Measurements from ENCODE around the gene CREB3L2.
A peak's percentile ranks its signal among the peaks of the same experiment; 100 is the strongest.
"Not testable (repeated sequence)": the region's sequence is repeated elsewhere in the genome, so short reads cannot be mapped to it uniquely, and the experiment has no call there.

Gene CREB3L2

GRCh38 chr7:137926206-137926605, 75.7 kb downstream of the CREB3L2 start:
- not testable (repeated sequence) for DNase-seq

DNA sequence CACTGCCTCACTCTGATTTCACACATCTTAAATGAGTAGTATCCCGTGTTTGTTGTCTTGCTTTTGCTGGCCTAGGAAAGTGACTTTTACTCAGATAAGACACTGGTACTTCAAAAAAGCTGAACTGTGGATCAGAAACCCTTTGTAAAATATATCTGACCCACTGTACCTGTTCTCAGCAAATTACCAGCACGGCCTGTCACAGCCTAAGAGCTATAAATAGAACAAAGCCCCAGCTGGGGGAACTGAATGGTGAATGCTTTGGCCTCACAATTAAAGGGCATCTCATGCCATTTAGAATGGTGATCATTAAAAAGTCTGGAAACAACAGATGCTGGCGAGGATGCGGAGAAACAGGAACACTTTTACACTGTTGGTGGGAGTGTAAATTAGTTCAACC, 76.1 kb downstream of the CREB3L2 start:
- DNase-seq = no peak

- no peak for DNase-seq
Measured at GRCh38 chr7:137925091-137925490, 76.8 kb downstream of the CREB3L2 start.

GRCh38 chr7:137923380-137923779, 78.5 kb downstream of the CREB3L2 start:
- peak; percentile 83 for DNase-seq

DNA sequence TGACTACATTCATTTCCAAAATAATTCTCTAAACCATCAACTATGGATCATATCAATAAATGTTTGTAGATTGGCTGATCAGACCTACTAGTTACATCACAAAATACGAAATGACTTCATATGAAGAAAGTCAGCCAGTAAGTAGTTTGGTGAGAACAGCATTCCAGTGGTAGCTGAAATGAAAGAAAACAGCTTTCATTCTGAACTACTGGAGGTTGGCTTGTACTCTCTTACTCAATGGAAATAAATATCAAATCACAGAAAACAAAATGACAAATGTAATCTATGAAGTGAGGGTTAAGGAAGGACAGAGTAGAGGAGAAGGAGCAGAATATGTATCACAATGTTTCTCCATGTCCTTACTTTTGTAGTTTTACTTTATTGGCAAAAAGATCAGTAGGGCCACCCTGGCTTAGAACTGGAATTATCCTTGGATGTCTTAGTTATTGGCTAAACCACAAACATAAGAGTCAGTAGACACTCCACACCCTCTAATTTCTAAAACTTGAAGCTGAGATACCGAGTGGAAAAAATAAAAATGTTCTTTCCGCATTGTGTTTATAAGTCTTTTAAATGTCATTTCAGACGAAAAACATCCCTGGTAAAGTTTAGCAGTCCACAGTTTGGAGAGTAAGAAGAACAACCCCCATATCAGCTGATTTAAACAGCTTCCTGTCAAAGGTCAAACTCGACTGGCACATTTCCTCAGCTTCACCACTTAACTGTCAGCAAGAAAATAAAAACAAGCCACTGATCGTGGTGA, 81.1 kb downstream of the CREB3L2 start:
- peak; percentile 12 for DNase-seq

DNA sequence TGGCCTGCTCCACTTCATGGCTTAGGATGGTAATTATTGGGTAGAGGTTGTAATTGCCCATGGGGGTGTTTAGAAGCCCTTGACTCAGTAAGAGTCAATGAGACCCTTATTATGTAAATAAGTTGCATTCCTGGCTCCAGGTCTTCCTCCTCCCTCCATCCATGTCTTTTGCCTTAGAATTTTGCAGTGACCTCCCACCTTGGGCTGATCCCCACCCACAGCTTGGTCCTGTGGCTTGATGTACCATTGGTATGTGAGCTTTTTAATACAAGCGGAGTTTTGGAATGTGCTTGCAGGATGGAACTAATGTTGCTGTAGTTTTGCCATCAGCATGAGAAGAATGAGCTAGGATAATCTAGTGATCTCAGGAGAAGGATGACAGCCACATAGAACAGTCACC, 81.9 kb downstream of the CREB3L2 start:
- no peak for DNase-seq

- DNase-seq = no peak
Measured at GRCh38 chr7:137916980-137917645, 84.8 kb downstream of the CREB3L2 start.

DNA sequence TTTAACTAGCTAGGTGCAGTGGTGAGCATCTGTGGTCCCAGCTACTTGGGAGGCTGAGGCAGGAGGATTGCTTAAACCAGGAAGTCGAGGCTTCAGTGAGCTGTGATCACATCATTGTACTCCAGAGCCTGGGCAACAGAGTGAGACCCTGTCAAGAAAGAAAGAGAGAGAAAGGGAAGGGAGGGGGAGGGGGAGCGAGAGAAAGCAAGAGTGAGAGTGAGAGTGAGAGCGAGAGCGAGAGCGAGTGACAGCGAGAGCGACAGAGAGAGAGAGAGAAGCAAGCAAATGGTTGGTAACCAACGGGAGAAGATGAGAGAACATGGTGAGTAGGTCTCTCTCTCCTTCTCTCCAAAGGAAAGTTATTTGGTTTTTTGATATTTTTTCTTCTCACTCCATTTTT, 85.3 kb downstream of the CREB3L2 start:
- DNase-seq = peak; percentile 10

- no peak for DNase-seq
Measured at GRCh38 chr7:137915266-137915665, 86.6 kb downstream of the CREB3L2 start.

GRCh38 chr7:137913985-137914384, 87.9 kb downstream of the CREB3L2 start:
- DNase-seq = no peak

DNA sequence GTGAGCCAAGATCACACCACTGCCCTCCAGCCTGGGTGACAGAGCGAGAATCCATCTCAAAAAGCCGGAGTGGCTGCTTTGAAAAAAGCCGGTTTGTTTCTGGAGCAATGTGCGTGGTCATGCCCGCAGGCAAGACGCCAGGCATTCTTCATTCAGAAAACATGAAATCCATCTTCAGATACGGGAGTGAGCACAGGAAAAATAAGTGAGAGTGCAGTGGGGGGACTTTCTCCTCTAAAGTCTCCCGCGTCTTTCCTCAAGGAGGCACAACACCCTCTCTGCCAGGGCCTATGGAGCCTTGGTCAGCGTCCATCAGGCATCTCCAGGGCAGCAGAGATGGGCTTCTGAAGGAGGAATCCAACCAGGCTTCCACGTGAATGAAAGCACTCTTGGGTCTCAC, 92.8 kb downstream of the CREB3L2 start:
- no peak for DNase-seq

- DNase-seq = no peak
Measured at GRCh38 chr7:137908106-137908505, 93.8 kb downstream of the CREB3L2 start.

DNA sequence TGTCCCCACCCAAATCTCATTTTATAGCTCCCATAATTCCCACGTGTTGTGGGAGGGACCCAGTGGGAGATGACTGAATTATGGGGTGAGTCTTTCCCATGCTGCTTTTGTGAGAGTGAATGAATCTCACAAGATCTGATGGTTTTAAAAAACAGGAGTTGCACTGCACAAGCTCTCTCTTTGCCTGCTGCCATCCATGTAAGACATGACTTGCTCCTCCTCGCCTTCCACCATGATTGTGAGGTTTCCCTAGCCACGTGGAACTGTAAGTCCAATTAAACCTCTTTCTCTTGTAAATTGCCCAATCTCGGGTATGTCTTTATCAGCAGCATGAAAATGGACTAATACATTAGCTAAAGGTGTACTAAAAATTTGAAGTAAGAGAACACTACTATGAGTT, 95.2 kb downstream of the CREB3L2 start:
- DNase-seq = not testable (repeated sequence)

GRCh38 chr7:137904833-137905232, 97.1 kb downstream of the CREB3L2 start:
- DNase-seq = no peak

- peak; percentile 80 for DNase-seq
Measured at GRCh38 chr7:137903382-137904169, 98.3 kb downstream of the CREB3L2 start.

DNA sequence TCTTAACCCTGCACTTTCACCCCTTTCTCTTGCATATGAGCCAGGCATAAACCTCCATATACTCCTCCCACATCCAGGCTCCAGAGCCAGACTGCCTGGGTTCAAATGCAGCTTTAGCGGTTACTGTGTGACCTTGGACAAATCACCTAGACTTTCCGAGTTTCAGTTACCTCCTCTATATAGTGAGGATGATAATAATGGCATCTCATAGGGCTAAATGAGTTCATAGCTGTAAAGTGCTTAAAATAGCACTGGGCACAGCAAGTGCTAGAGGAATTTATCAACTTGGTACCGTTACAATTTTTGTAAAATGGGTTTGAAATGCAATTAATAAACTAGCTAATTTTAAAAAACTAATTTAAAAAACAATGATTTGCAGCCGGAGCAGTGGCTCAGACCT, 101.7 kb downstream of the CREB3L2 start:
- DNase-seq = no peak

DNA sequence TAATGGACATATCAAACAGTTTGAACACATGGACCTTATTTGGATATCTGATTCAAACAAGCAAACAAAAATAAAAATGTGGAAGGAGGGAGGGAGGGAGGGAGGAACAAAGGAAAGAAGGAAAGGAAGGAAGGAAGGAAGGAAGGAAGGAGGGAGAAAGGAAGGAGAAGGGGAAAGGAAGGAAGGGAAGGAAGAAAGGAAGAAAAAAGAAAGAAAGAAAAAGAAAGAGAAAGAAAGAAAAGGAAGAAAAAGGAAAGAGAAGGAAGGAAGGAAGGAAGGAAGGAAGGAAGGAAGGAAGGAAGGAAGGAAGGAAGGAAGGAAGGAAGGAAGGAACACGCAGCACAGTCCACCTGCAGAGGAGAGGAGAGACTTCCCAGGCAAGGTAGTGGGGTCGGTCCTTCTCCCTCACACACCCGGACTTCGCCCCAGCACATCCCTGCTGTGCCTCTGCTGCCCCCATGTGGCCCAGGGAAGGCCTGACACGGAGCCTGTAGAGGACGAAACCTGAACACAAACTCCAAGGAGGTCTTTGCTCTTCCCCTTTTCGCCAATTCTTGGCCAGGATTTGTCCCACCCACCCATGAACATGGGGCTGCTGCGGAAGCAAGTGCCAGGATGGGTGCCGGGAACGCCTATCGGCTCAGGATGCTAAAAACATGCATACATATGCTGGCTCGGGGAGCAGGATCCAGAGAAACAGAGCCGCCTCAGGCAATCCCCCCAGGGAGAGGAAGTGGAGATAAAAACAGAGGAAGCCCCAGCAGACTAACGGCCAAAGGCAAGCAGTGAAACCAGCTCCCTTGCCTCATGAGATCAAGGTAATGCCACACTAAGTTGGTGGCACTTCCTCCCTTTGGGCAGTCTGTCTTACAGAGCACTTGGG, 102.8 kb downstream of the CREB3L2 start:
- DNase-seq = peak; percentile 89

DNA sequence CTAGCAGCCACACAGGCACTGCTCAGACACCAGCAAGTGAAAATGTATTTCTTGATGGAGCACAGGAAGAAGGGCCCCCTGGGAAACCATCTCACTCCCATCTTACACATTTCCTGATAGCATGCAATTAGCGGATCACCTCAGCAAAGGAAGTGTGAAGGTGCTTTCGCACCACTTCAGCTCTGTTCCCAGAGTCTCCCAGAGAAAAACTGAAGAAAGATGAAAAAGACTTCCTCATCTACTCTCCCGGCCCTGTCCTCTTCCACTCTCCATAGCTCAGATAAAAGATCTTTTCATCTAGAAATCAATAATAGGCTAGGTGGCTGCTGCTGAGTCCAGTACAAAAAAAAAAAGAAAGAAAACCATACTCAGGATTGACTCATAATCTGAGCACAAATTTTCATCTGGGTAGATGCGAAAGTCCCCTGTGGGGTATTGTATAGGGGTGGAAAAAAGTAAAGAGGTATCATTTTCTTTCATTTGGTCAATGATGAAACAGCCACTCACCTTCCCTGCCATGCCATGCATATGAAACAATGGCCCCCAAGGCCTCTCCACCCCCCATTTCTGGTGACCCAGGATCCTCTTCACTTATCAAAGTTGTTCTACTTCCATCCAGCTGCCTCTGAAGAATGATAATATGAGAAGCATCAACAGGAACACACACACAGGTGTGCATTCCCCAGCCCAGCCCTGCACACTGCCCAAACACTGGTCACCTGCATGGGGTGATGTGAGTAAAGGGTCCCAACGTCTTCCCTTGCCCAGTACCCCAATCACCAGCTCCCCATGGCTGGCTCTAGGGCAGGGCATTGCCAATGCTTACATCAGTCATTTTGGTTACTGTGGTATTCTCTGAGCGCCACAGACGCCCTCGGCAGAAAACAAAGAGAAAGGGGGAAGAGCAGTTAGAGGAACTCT, 106.3 kb downstream of the CREB3L2 start:
- DNase-seq = peak; percentile 84

GRCh38 chr7:137893143-137893742, 108.6 kb downstream of the CREB3L2 start:
- DNase-seq = no peak

GRCh38 chr7:137891016-137891655, 110.8 kb downstream of the CREB3L2 start:
- DNase-seq = no peak

Measured in activated CD4-positive, alpha-beta T cell treated with anti-CD3 and anti-CD28 coated beads, Interleukin-10, Interleukin-2, amounts not matched to agents 100 ng/mL and 50 ng/mL, durations not matched to agents 16 hours and 8 hours (primary cell).